ENCODE results near the gene CRTC3. TPM values are rescaled to one million over a fixed set of nuclear protein-coding genes. Genes with fewer than 3 reads are reported as not detected.
A peak's percentile ranks its signal among the peaks of the same experiment; 100 is the strongest.

Gene CRTC3
- total and polyA plus RNA-seq, 2 of the 4 experiments (the other 2 are of a cell fraction), result 4.7 to 14.8 TPM

- H2AFZ ChIP-seq (replicated peaks; ENCODE audit: low read length, poor library complexity), result no peak overlapping the region
- H3K4me2 ChIP-seq (ENCODE audit: low read depth, low read length), result no peak overlapping the region
- H2AK5ac ChIP-seq (ENCODE audit: low read depth, low read length), result no peak overlapping the region
- WGBS, 2 experiments (ENCODE audit: extremely low coverage in 2 of 2, insufficient read length in 1 of 2), result no CpG with 5 or more reads among the region's 3 CpGs
- no peak for TF ChIP-seq CEBPB (IDR thresholded peaks at IDR 0.05; ENCODE audit: low read depth, low read length)
- TF ChIP-seq MAFK (IDR thresholded peaks at IDR 0.05; ENCODE audit: low read depth, low read length), result peak; percentile 92
- no peak for TF ChIP-seq SMC3 (IDR thresholded peaks at IDR 0.05; ENCODE audit: low read depth, low read length)
- H3K4ac ChIP-seq (ENCODE audit: low read depth, low read length), result no peak overlapping the region
- H3K14ac ChIP-seq (replicated peaks; ENCODE audit: low read depth, low read length), result no peak overlapping the region
- H2AK9ac ChIP-seq (replicated peaks; ENCODE audit: low read depth, low read length, poor library complexity), result no peak overlapping the region
- peaks cover 45% of the 10 kb centered on the region for H3K36me3 ChIP-seq (ENCODE audit: control insufficient read depth, insufficient read depth, low read length)
- H2BK20ac ChIP-seq (ENCODE audit: low read depth, low read length), result no peak overlapping the region
- no peak overlapping the region for H3K23ac ChIP-seq (ENCODE audit: low read depth, low read length)
- H3K9me1 ChIP-seq (ENCODE audit: insufficient read depth, low read length), result no peaks in the 10 kb centered on the region
- H3K18ac ChIP-seq (ENCODE audit: low read depth, low read length), result no peak overlapping the region
- H3K56ac ChIP-seq (ENCODE audit: extremely low read depth, insufficient read depth, low read length), result no peak overlapping the region
- H3K9ac ChIP-seq (ENCODE audit: low read depth, low read length), result no peak overlapping the region
- no peak overlapping the region for H4K91ac ChIP-seq (ENCODE audit: insufficient read depth, low read depth, low read length)
- no TSS peak for BruUV-seq (replicated peaks)
- no peak overlapping the region for H4K5ac ChIP-seq (ENCODE audit: low read depth, low read length)
- intact Hi-C loops (cut with micrococcal nuclease), result loop anchor here (5.0 kb wide), 1 partner anchor 195 kb away; no protein-coding TSS in a partner anchor
- H3K9me3 ChIP-seq (ENCODE audit: control insufficient read depth, insufficient read depth, low read length), result no peaks in the 10 kb centered on the region
- CTCF ChIA-PET, result no interaction called here
- no peaks in the 10 kb centered on the region for H3K27me3 ChIP-seq (ENCODE audit: control insufficient read depth, insufficient read depth, low read length)
- no peak overlapping the region for H4K8ac ChIP-seq (ENCODE audit: low read depth in 2 of 2, low read length in 2 of 2)
- H3K4me1 ChIP-seq (ENCODE audit: control insufficient read depth, insufficient read depth, low read length), result no peaks in the 10 kb centered on the region
- no peak overlapping the region for H3K27ac ChIP-seq (ENCODE audit: insufficient read depth, low read length)
- no peaks in the 10 kb centered on the region for H4K20me1 ChIP-seq (ENCODE audit: insufficient read depth, low read length)
- H3K79me1 ChIP-seq (ENCODE audit: low read depth in 1 of 2, low read length in 2 of 2), result peaks cover 4 to 8% of the 10 kb centered on the region in 2 experiments; a peak in 3 of 4 replicates
- H2BK120ac ChIP-seq (ENCODE audit: low read depth, low read length), result no peak overlapping the region
- H3K4me3 ChIP-seq (ENCODE audit: insufficient read depth, low read depth, low read length), result no peak overlapping the region
- dilution Hi-C loops (cut with HindIII; ENCODE audit: low sequenced_read_pairs, unreplicated experiment), result no loop called here
- no peak for DNase-seq
- no peak overlapping the region for H2BK5ac ChIP-seq (ENCODE audit: low read depth, low read length, poor library complexity, severe bottlenecking)
- in situ Hi-C loops (cut with MboI; ENCODE audit: low sequenced_read_pairs), result loop anchor here (10.0 kb wide), 1 partner anchor 387 kb away; the partner anchor contains the start of gene FES
- POLR2A ChIA-PET (ENCODE audit: unreplicated experiment), result no interaction called here
- ATAC-seq (ENCODE audit: low read depth), result no peak
- no peak overlapping the region for H2BK15ac ChIP-seq (ENCODE audit: low read depth, low read length)
Observed at GRCh38 chr15:90497376-90497775, 32.3 kb upstream of the CRTC3 start.
